Keratinocyte (primary cell): ENCODE data around the gene CDH13. TPM values are rescaled to one million over a fixed set of nuclear protein-coding genes. Genes with fewer than 3 reads are reported as not detected.
A peak's percentile ranks its signal among the peaks of the same experiment; 100 is the strongest.

Source experiments
- DNase-seq: peaks from one replicate; pipeline ENCODE4 v3.0.0-alpha.2; 2011; ENCODE audit warnings: low read depth, missing footprints, low spot score
- FAIRE-seq: peaks from 2 replicates; lab custom pipeline; 2011; peaks lifted over from hg19 to GRCh38; lab: Jason Lieb, UNC
- H2AFZ ChIP-seq: 2 replicates; pipeline ENCODE4 v1.6.0; 2012; ENCODE audit warnings: low read length, control low read depth, inconsistent platforms; ENCODE audit not compliant: control insufficient read depth
- H3K27ac ChIP-seq: 2 replicates; pipeline ENCODE4 v1.5.1; 2011; ENCODE audit warnings: low read length; ENCODE audit not compliant: control insufficient read depth, insufficient read depth
- H3K27me3 ChIP-seq: 3 replicates; pipeline ENCODE4 v1.6.0; 2011; ENCODE audit warnings: low read length; ENCODE audit not compliant: control insufficient read depth, insufficient read depth; ENCODE audit errors: extremely low read depth
- H3K36me3 ChIP-seq, 2 experiments: 2 replicates in 1 of 2; 3 replicates in 1 of 2; pipeline ENCODE4 v1.5.1; 2011; ENCODE audit warnings: low read length in 2 of 2, mild to moderate bottlenecking in 1 of 2; ENCODE audit not compliant: control insufficient read depth in 2 of 2, insufficient read depth in 2 of 2; ENCODE audit errors: extremely low read depth in 1 of 2
- H3K4me1 ChIP-seq: 3 replicates; pipeline ENCODE4 v1.5.1; 2011; ENCODE audit warnings: low read length; ENCODE audit not compliant: control insufficient read depth, insufficient read depth; ENCODE audit errors: extremely low read depth
- H3K4me2 ChIP-seq: 3 replicates; pipeline ENCODE4 v1.6.0; 2011; ENCODE audit warnings: low read depth, low read length; ENCODE audit not compliant: control insufficient read depth, insufficient read depth; ENCODE audit errors: extremely low read depth
- H3K4me3 ChIP-seq, 3 experiments: fragments of 200-600 bp in 1 of 3; sonication (generic) in 1 of 3; 2 replicates in 2 of 3; 3 replicates in 1 of 3; pipeline ENCODE4 v1.5.1; 2011 to 2016; ENCODE audit warnings: low read length in 3 of 3, mild to moderate bottlenecking in 3 of 3, control low read depth in 2 of 3, inconsistent platforms in 1 of 3, low read depth in 1 of 3, mixed read lengths in 1 of 3, mixed run types in 1 of 3, moderate library complexity in 1 of 3; ENCODE audit not compliant: control insufficient read depth in 2 of 3, insufficient read depth in 2 of 3; ENCODE audit errors: extremely low read depth in 1 of 3
- H3K79me2 ChIP-seq: 2 replicates; pipeline ENCODE4 v1.6.0; 2012; ENCODE audit warnings: low read length; ENCODE audit not compliant: control insufficient read depth, insufficient read depth
- H3K9ac ChIP-seq: 3 replicates; pipeline ENCODE4 v1.6.0; 2011; ENCODE audit warnings: low read length; ENCODE audit not compliant: control insufficient read depth, insufficient read depth; ENCODE audit errors: extremely low read depth
- H3K9me1 ChIP-seq: 3 replicates; pipeline ENCODE4 v1.6.0; 2011; ENCODE audit warnings: low read length; ENCODE audit not compliant: control insufficient read depth, insufficient read depth; ENCODE audit errors: extremely low read depth
- H3K9me3 ChIP-seq: 2 replicates; pipeline ENCODE4 v1.5.1; 2012; ENCODE audit warnings: low read depth, low read length; ENCODE audit not compliant: control insufficient read depth
- H4K20me1 ChIP-seq: 3 replicates; pipeline ENCODE4 v1.6.0; 2011; ENCODE audit warnings: low read length; ENCODE audit not compliant: control insufficient read depth, insufficient read depth; ENCODE audit errors: extremely low read depth
- CTCF ChIP-seq, 3 experiments: IDR thresholded peaks in 1 of 3; conservative IDR thresholded peaks in 1 of 3; optimal IDR thresholded peaks in 1 of 3; 2 replicates in 2 of 3; 3 replicates in 1 of 3; pipeline versions ENCODE3 to v1.5.1; 2011; ENCODE audit warnings: low read length in 3 of 3, mild to moderate bottlenecking in 3 of 3, moderate library complexity in 2 of 3, control low read depth in 1 of 3, inconsistent platforms in 1 of 3; ENCODE audit not compliant: insufficient read depth in 2 of 3; ENCODE audit errors: extremely low read depth in 1 of 3
- EZH2 ChIP-seq: IDR thresholded peaks from one replicate; pipeline ENCODE4 v1.6.1; 2012; ENCODE audit warnings: inconsistent platforms, mild to moderate bottlenecking, low read length, moderate library complexity
- dilution Hi-C: fragments of 300-500 bp; cut with MboI; formaldehyde crosslinking; loops from one replicate; pipeline ENCODE4 v1.7.0; 2020; ENCODE audit warnings: low sequenced_read_pairs; ENCODE audit not compliant: extremely low pct_ligation_motif_present
- polyA plus RNA-seq, 5 experiments: library from polyadenylated mRNA; depleted of rRNA in 3 of 5; stranded (reverse) in 3 of 5; stranded (forward) in 1 of 5; unstranded in 1 of 5; fragments of >200 nt; gene quantifications; 1 replicate in 1 of 5; 2 replicates in 3 of 5; 3 replicates in 1 of 5; pipeline versions ENCODE4 v1.2.1 to v1.2.3, GENCODE V29; 2011 to 2012; ENCODE audit warnings: missing spikeins in 2 of 5, low read depth in 1 of 5, low replicate concordance in 1 of 5

Gene CDH13
- polyA plus RNA-seq, 1 donor (not counting 4 experiments of a cell fraction or from before 2014, with no cell fraction given), result 111 TPM

GRCh38 chr16:82830944-82831343 is 204.2 kb downstream of the CDH13 start:
- no peak for FAIRE-seq
- dilution Hi-C loops, result no loop called here
- TF ChIP-seq CTCF (optimal IDR thresholded peaks at IDR 0.05 in 1 of 3, IDR thresholded peaks at IDR 0.05 in 1 of 3, conservative IDR thresholded peaks at IDR 0.05 in 1 of 3; ENCODE audit: extremely low read depth in 1 of 3, insufficient read depth in 2 of 3, low read length in 3 of 3), result no peak
- no peak for TF ChIP-seq EZH2

GRCh38 chr16:82832821-82833220 is 206.1 kb downstream of the CDH13 start:
- Histone ChIP-seq H3K27me3 (no peaks in the 10 kb centered on the region), H3K9ac (no peak overlapping the region), H3K36me3 (no peaks in the 10 kb centered on the region), H3K9me3 (no peaks in the 10 kb centered on the region), H2AFZ (no peak overlapping the region), H3K4me1 (peaks cover 7% of the 10 kb centered on the region), H4K20me1 (peaks cover 2% of the 10 kb centered on the region), H3K27ac (no peak overlapping the region), H3K4me3 (no peak overlapping the region), H3K79me2 (peaks cover 4% of the 10 kb centered on the region), H3K4me2 (no peak overlapping the region), H3K9me1 (no peaks in the 10 kb centered on the region)
- FAIRE-seq (peak; percentile 52), DNase-seq (no peak)
- dilution Hi-C loops, result no loop called here
- no peak for TF ChIP-seq CTCF (optimal IDR thresholded peaks at IDR 0.05 in 1 of 3, IDR thresholded peaks at IDR 0.05 in 1 of 3, conservative IDR thresholded peaks at IDR 0.05 in 1 of 3; ENCODE audit: extremely low read depth in 1 of 3, insufficient read depth in 2 of 3, low read length in 3 of 3)
- no peak for TF ChIP-seq EZH2

More at GRCh38 chr16:82830944-82831343, 204.2 kb downstream of the CDH13 start:
- Histone ChIP-seq H3K27ac (no peak overlapping the region), H3K9ac (no peak overlapping the region), H4K20me1 (peaks cover 2% of the 10 kb centered on the region), H3K79me2 (peaks cover 4% of the 10 kb centered on the region), H3K9me3 (no peaks in the 10 kb centered on the region), H3K4me1 (peaks cover 7% of the 10 kb centered on the region), H3K4me3 (no peak overlapping the region), H3K4me2 (no peak overlapping the region), H3K36me3 (no peaks in the 10 kb centered on the region), H3K9me1 (no peaks in the 10 kb centered on the region), H2AFZ (no peak overlapping the region), H3K27me3 (no peaks in the 10 kb centered on the region)
- DNase-seq, result no peak
